Spinal cord (tissue), 10 donors: ENCODE data around the gene DOCK8. TPM values are rescaled to one million over a fixed set of nuclear protein-coding genes. Genes with fewer than 3 reads are reported as not detected.

Source experiments
- DNase-seq, 6 donors: peaks; one replicate each; pipeline versions ENCODE4 v3.0.0 to v3.0.0-alpha.2; 2013 to 2015; ENCODE audit warnings: low spot score in 6 of 6, low read depth in 4 of 6
- H3K27ac ChIP-seq: one replicate; pipeline ENCODE4 v1.5.1; 2013; ENCODE audit warnings: low read depth, low read length, control low read depth
- H3K27me3 ChIP-seq: one replicate; pipeline ENCODE4 v1.6.1; 2013; ENCODE audit warnings: low read length; ENCODE audit not compliant: control insufficient read depth, insufficient read depth
- H3K36me3 ChIP-seq: one replicate; pipeline ENCODE4 v1.6.1; 2013; ENCODE audit warnings: low read length; ENCODE audit not compliant: control insufficient read depth, insufficient read depth
- H3K4me1 ChIP-seq: one replicate; pipeline ENCODE4 v1.6.1; 2013; ENCODE audit warnings: low read length; ENCODE audit not compliant: control insufficient read depth, insufficient read depth
- H3K4me3 ChIP-seq: one replicate; pipeline ENCODE4 v1.5.1; 2013; ENCODE audit warnings: low read depth, low read length, control low read depth
- H3K9me3 ChIP-seq: one replicate; pipeline ENCODE4 v1.6.1; 2013; ENCODE audit warnings: low read length; ENCODE audit not compliant: control insufficient read depth, insufficient read depth
- WGBS: methylation state at CpG from one replicate; pipeline ENCODE4 v1.1.5; 2013; ENCODE audit warnings: missing lambda C conversion rate; ENCODE audit not compliant: insufficient coverage; 5-methylcytosine and 5-hydroxymethylcytosine counted together
- polyA plus RNA-seq, 2 donors: library from polyadenylated mRNA; unstranded; fragments of 120-200 nt; gene quantifications; one replicate each; pipeline ENCODE4 v1.2.1, GENCODE V29; 2013; ENCODE audit not compliant: insufficient read length in 2 of 2
- total RNA-seq, 2 donors: library from RNA; depleted of rRNA in 1 of 2; stranded (reverse); fragments of 120-200 nt in 1 of 2; fragments of >200 nt in 1 of 2; gene quantifications; one replicate each; pipeline versions ENCODE4 v1.2.3 to v1.2.4, GENCODE V29; 2013 to 2014
- donor health status: healthy.

DOCK8 gene
- total and polyA plus RNA-seq, 4 donors: 7.2 to 14.2 (median 11.4) TPM

DNA sequence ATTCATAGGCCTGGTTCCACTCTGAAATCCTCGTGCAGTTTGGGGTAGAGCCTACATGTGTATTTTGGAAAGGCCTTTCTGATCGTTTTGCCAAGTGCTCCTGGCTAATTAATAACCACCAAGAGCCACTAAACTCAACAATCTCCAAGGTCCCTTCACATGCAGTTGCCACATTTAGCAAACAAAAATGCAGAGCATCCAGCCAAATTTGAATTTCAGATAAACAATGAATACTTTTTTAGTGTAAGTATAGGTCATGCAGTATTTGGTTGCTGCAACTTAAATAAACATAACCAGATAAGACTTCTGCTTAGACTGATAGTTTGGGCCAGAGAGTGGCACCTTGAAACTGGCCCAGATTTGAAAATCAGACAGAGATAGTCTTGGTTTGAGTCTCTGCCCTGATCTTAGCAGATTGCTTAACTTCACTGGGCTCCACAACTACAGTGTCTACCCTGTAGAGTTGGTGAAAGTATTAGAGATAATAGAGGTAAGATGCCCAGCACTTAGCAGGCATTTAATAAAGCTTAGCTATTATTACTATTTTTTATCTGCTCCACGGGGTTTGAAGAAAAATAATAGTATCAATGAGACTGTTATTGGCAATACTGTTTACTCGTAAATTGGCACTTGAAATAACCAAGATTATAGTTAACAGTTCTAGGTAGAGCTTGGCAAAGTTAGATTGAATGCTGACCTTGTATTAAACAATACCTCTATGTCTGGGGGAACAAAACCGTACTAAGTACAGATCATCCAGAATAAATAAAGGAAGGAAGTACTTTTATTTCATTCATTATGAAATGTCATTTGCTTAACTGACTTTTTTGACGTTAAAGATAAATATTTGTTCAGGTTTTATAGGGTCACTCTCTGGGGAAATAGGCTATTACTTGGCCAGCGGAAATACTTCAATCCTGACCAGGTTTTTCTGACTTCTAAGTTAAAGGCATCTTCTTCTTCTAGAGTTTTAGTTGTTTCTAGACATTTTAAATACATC is 274.8 kb downstream of the DOCK8 start:
- Histone ChIP-seq H3K9me3 (no peaks in the 10 kb centered on the region), H3K27me3 (no peaks in the 10 kb centered on the region), H3K27ac (no peak overlapping the region), H3K36me3 (no peaks in the 10 kb centered on the region), H3K4me1 (no peaks in the 10 kb centered on the region), H3K4me3 (no peak overlapping the region)
- DNase-seq: no peak
- WGBS: no CpG with 5 or more reads among the region's 7 CpGs

DNA sequence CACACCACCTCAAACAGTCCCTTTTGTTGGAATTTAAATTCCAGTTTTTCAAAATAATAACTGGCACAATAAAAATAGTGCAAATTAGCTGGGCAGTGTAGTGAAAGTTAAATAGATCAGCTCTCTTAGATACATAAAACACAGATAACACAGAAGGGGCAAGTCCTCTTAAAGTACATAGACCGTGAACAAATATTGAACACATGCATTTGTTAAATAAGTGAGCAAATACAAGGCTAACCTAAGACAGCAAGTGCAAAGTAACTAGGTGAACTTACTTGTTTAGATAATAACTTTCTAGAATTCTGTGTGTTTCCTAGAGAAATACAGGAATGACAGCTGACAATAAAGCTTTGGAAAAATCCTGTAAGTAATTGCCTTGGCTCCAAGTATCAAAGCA is 280.1 kb downstream of the DOCK8 start:
- Histone ChIP-seq H3K4me1 (no peaks in the 10 kb centered on the region), H3K36me3 (no peaks in the 10 kb centered on the region), H3K9me3 (no peaks in the 10 kb centered on the region), H3K27me3 (no peaks in the 10 kb centered on the region), H3K27ac (no peak overlapping the region), H3K4me3 (no peak overlapping the region)
- no peak for DNase-seq
- WGBS: no CpG with 5 or more reads among the region's 1 CpG

DNA sequence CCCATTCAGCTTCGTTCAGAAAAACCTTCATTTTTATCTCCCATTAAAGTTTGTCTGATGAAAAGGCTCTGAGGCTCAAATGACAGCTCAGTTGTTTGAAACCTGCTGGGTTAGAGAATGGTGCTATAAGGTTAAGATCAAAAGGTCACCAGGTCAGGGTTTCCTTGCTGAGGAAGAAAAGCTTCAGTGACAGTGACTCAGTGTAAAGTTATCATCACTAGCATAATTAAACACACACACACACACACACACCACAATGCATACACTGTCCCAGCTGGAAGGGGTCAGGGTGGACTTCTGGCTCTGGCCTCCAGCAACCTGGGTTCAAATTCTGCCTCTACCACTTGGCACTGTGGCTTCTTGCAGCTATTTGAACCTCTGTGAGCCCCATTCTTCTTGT is 281.1 kb downstream of the DOCK8 start:
- no CpG with 5 or more reads among the region's 1 CpG for WGBS
- no peaks in the 10 kb centered on the region for H3K36me3 ChIP-seq
- no peak overlapping the region for H3K27ac ChIP-seq
- no peak overlapping the region for H3K4me3 ChIP-seq
- H3K4me1 ChIP-seq: no peaks in the 10 kb centered on the region
- H3K9me3 ChIP-seq: no peaks in the 10 kb centered on the region
- no peak for DNase-seq
- H3K27me3 ChIP-seq: no peaks in the 10 kb centered on the region

DNA sequence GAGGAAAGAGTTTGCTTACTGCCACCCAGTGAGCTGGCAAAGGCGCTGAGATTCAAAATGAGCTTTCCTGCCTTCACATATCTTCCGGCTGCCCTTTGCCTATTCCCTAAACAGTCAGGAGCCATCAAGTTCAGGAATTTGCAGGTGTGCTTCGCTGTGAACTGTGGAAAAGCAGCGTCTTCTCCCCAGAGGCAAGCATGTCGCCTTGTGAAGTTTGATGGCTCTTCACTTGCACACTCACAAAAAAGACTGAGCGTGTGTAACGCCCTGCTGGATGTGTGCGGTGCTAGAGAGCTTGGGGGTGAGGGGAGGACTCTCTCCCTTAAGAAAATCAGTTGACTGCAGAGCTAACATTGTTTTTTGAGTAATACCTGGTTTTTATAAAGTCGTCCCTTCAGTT is 288.7 kb downstream of the DOCK8 start:
- H3K27ac ChIP-seq: peak overlapping the region; percentile 73
- H3K4me3 ChIP-seq: peak overlapping the region; percentile 57
- H3K4me1 ChIP-seq: peaks cover 22% of the 10 kb centered on the region
- WGBS: 70% methylated on average over 3 of the region's 9 CpGs
- H3K9me3 ChIP-seq: no peaks in the 10 kb centered on the region
- H3K36me3 ChIP-seq: no peaks in the 10 kb centered on the region
- peaks cover 2% of the 10 kb centered on the region for H3K27me3 ChIP-seq
- DNase-seq: peak in 1 of 6 donors; percentile 13

DNA sequence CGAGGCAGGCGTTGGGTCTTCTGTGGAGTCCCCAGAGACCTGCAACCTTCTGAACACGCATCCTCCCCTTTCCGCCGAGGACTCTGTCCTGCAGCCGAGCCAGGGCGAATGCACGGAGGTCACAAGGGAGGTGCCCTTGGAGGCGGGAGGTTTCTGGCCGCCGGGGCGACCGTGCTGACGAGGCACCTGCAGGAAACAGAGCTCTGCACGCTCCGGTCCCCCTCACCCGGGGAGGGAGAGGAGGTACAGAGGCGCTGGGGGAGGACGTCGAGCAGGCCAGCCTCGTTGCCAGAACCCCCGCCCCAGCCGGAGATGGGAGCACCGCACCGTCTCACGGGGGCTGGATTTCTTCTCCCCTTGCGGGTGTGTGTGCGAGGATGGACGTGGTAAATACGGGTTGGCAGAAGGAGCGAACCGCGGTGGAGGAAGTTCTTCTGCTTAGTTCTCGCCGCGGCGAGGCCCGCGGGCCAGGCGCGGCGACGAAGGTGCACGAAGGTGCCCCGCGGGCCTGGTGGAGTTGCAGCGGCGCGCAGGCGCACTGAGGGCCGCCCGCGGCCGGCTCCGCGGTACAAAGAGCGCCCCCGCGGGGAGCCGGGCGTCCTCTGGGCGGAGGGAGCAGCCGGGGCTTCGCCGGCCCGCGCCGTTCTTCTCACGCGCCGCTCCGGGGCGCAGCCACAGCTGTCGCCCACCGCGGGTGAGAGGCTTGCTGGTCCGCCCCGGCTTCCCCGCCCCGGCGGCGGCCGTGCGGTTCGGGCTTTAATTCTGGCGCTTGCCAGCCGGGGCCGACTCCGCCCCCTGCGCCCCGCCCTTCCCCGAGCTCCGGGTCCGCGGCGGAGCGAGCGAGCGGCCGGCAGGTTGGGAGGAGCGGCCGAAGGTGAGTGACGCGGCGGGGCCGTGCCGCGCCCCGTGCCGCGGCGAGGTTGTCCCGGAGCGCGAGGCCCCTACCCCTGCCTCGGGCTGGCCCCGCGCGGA is 289.5 kb downstream of the DOCK8 start, which contains the start of gene KANK1:
Gene KANK1 (plus strand): TSS at position 815 of the 972 bp plus-strand sequence.
- no peaks in the 10 kb centered on the region for H3K36me3 ChIP-seq
- H3K4me3 ChIP-seq: peak within 1 kb of the TSS; percentile 57
- WGBS: under 1% methylated on average over 115 of the region's 119 CpGs
- peaks cover 22% of the 10 kb centered on the region for H3K4me1 ChIP-seq
- peak; percentile 57 to 91 (median 65) for DNase-seq
- peak within 1 kb of the TSS; percentile 73 for H3K27ac ChIP-seq
- H3K9me3 ChIP-seq: no peaks in the 10 kb centered on the region
- peaks cover 2% of the 10 kb centered on the region for H3K27me3 ChIP-seq

DNA sequence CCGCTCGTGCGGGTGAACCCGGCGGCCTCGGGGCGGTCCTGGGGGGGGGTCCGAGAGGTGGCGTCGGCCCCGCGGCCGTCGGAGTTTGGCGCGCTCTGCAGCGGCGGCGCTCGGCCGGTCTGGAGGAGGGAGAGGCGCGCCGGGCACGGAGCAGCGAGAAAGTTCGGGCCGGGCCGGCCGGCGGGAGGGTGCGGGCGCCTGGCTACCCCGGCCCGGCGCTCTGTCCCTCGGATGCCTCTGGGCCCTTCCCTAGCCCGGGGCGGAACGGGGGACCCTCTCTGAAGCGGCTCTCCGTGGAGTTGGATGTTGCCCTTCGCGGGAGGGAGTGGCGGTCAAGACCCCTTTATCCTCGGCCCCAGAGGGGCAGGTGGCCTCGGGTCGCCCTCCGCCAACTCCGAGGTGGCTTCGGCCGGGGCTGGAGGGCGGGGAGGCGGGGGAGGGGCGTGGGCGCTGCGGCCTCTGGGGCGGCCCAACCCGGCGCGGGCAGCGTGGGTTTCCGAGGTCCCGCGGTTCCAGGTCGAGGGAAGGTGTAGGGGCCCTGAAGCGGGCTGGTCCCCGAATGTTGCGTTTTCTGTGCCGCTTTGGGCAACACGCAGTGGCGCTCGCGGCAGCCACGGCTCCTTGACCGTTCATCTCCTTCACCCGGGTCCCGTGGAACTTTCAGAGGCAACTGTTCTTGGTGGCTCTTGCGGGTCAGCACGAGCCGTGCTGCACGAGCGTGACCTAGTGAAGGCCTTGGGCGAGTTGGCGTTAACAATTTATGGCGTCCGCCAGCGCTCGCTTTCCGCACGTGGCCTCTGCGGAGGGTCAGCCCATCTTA is 290.5 kb downstream of the DOCK8 start:
- DNase-seq: peak in 2 of 6 donors; percentile 14 to 41
- Histone ChIP-seq H3K27me3 (peaks cover 2% of the 10 kb centered on the region), H3K27ac (peak overlapping the region; percentile 52), H3K4me1 (peaks cover 22% of the 10 kb centered on the region), H3K9me3 (no peaks in the 10 kb centered on the region), H3K36me3 (peaks cover 2% of the 10 kb centered on the region), H3K4me3 (peak overlapping the region; percentile 50)
- under 1% methylated on average over 84 of the region's 92 CpGs for WGBS

DNA sequence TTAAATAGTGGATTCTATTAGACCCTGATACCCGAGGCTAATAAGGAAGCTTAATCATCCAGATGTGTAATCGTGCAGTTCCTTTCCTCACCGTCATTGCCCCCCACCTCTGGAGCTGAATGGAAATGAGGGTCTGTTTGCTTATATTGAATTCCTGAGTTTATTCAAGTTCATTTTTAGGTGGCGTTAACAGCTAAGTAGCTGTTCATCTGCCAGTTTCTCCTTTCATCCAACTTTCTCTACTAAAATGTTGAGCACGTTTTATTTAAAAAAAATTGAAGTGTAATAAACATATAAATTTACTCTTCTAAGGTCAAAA is 291.0 kb downstream of the DOCK8 start:
- Histone ChIP-seq H3K36me3 (peaks cover 2% of the 10 kb centered on the region), H3K4me1 (peaks cover 22% of the 10 kb centered on the region), H3K9me3 (no peaks in the 10 kb centered on the region), H3K27ac (peak overlapping the region; percentile 52), H3K27me3 (peaks cover 2% of the 10 kb centered on the region), H3K4me3 (peak overlapping the region; percentile 50)
- no CpG with 5 or more reads among the region's 5 CpGs for WGBS
- DNase-seq: peak in 1 of 6 donors; percentile 61

DNA sequence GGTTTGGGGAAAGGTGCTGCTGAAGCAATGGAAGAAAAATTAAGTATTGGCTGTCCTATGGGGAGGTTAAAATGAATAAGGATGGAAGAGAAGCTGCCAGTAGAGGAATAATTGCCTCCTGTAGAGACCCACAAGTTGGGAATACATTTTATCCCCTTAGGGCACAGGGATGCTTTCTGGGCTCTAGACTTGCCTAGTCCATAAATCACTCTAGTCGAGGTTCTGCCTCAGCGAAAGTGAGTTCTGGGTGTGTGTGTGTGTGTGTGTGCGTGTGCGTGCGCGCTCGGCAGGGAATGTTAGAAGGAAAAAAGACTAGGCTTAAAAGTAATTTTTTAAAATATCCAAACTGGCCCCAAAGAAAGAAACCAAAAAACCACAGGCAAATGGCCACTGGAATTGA is 291.6 kb downstream of the DOCK8 start:
- H3K36me3 ChIP-seq: peaks cover 2% of the 10 kb centered on the region
- peak in 2 of 6 donors; percentile 28 to 30 for DNase-seq
- no peak overlapping the region for H3K27ac ChIP-seq
- H3K4me1 ChIP-seq: peaks cover 22% of the 10 kb centered on the region
- no peaks in the 10 kb centered on the region for H3K9me3 ChIP-seq
- no CpG with 5 or more reads among the region's 7 CpGs for WGBS
- no peak overlapping the region for H3K4me3 ChIP-seq
- peaks cover 2% of the 10 kb centered on the region for H3K27me3 ChIP-seq

DNA sequence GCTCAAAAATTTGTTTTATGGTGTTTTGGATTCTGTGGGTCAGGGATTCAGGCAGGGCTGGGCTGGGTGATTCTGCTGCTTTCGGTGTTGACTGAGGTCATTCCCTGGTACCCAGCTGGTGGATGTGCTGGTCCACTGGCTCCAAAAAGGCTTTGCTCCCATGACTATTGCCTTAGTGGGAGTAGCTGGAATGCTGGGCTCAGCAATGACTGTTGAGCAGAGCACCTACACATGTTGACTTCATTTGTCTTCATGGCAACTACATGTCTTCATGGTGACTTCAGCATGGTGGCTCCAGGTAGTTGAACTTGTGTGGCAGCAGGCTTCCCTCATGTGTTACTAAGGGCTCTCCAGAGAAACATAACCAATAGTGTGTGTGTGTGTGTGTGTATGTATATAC is 297.2 kb downstream of the DOCK8 start:
- peaks cover 2% of the 10 kb centered on the region for H3K36me3 ChIP-seq
- WGBS: 88% methylated on average over 1 of the region's 1 CpG
- no peak overlapping the region for H3K27ac ChIP-seq
- H3K4me3 ChIP-seq: no peak overlapping the region
- H3K27me3 ChIP-seq: no peaks in the 10 kb centered on the region
- no peak for DNase-seq
- no peaks in the 10 kb centered on the region for H3K9me3 ChIP-seq
- H3K4me1 ChIP-seq: peaks cover 2% of the 10 kb centered on the region
